GM23338 (cell line): Measurements from ENCODE around the gene EXOC2. TPM values are rescaled to one million over a fixed set of nuclear protein-coding genes. Genes with fewer than 3 reads are reported as not detected.

Experiments used
- ATAC-seq: fragments of 200-7000 bp; cut with Tn5 transposase; 3 replicates; pipeline ENCODE4 v1.9.1; 2020
- DNase-seq: peaks from one replicate; pipeline ENCODE4 v3.0.0-alpha.2; 2015; ENCODE audit warnings: low spot score
- H2AFZ ChIP-seq: fragments of 200-600 bp; sonication (generic); 2 replicates; pipeline ENCODE4 v1.8.0; 2016; ENCODE audit warnings: antibody characterized with exemption, mild to moderate bottlenecking, moderate library complexity
- H3F3A ChIP-seq: fragments of 200-600 bp; sonication (generic); replicated peaks from 2 replicates; pipeline ENCODE4 v1.8.0; 2017; ENCODE audit warnings: antibody characterized with exemption, mixed run types, low read depth
- H3K27ac ChIP-seq: fragments of 200-600 bp; sonication (generic); 2 replicates; pipeline ENCODE4 v1.6.1; 2016; ENCODE audit warnings: low read depth
- H3K27me3 ChIP-seq: fragments of 200-600 bp; sonication (generic); 2 replicates; pipeline ENCODE4 v1.8.0; 2016; ENCODE audit warnings: mild to moderate bottlenecking, mixed run types, moderate library complexity; ENCODE audit not compliant: insufficient read depth
- H3K36me3 ChIP-seq: fragments of 200-600 bp; sonication (generic); 2 replicates; pipeline ENCODE4 v1.8.0; 2016; ENCODE audit warnings: mild to moderate bottlenecking; ENCODE audit not compliant: insufficient read depth
- H3K4me1 ChIP-seq: fragments of 200-600 bp; sonication (generic); 2 replicates; pipeline ENCODE4 v1.8.0; 2016; ENCODE audit warnings: mild to moderate bottlenecking, moderate library complexity; ENCODE audit not compliant: insufficient read depth
- H3K4me2 ChIP-seq: fragments of 200-600 bp; sonication (generic); 2 replicates; pipeline ENCODE4 v1.7.1; 2017; ENCODE audit warnings: mixed run types
- H3K4me3 ChIP-seq: fragments of 200-600 bp; sonication (generic); 2 replicates; pipeline ENCODE4 v1.6.1; 2016; ENCODE audit warnings: mixed run types
- H3K79me2 ChIP-seq: fragments of 200-600 bp; sonication (generic); replicated peaks from 2 replicates; pipeline ENCODE4 v1.8.0; 2017; ENCODE audit warnings: mild to moderate bottlenecking; ENCODE audit not compliant: insufficient read depth
- H3K9me2 ChIP-seq: fragments of 200-600 bp; sonication (generic); 2 replicates; pipeline ENCODE4 v1.8.0; 2017; ENCODE audit not compliant: insufficient read depth
- H4K20me1 ChIP-seq: fragments of 200-600 bp; sonication (generic); replicated peaks from 2 replicates; pipeline ENCODE4 v1.8.0; 2017; ENCODE audit warnings: mild to moderate bottlenecking; ENCODE audit not compliant: insufficient read depth
- H3K27ac Mint-ChIP-seq: 2 replicates; pipeline ENCODE4 v1.8.0; 2020; ENCODE audit warnings: inconsistent platforms, mild to moderate bottlenecking, moderate library complexity, mixed read lengths
- H3K27me3 Mint-ChIP-seq: 3 replicates; pipeline ENCODE4 v1.8.0; 2022; ENCODE audit warnings: low read depth, mild to moderate bottlenecking, moderate library complexity, mixed read lengths, inconsistent platforms; ENCODE audit not compliant: insufficient read depth, poor library complexity
- H3K36me3 Mint-ChIP-seq: 3 replicates; pipeline ENCODE4 v1.8.0; 2021; ENCODE audit warnings: low read depth, mild to moderate bottlenecking, inconsistent platforms, moderate library complexity, mixed read lengths
- H3K4me1 Mint-ChIP-seq: 3 replicates; pipeline ENCODE4 v1.8.0; 2020; ENCODE audit warnings: mild to moderate bottlenecking, inconsistent platforms, mixed read lengths
- H3K4me3 Mint-ChIP-seq: 3 replicates; pipeline ENCODE4 v1.8.0; 2021; ENCODE audit warnings: moderate library complexity, mild to moderate bottlenecking, inconsistent platforms, mixed read lengths
- H3K9me3 Mint-ChIP-seq: 3 replicates; pipeline ENCODE4 v1.8.0; 2020; ENCODE audit warnings: moderate library complexity, mild to moderate bottlenecking, inconsistent platforms, mixed read lengths
- CREB1 ChIP-seq: fragments of 250-450 bp; sonication (Bioruptor Pico); IDR thresholded peaks from 2 replicates; pipeline ENCODE4 v1.5.0; 2020; ENCODE audit warnings: low read depth, mild to moderate bottlenecking, moderate library complexity
- CTCF ChIP-seq, 2 experiments: fragments of 200-600 bp in 1 of 2; sonication (generic) in 1 of 2; conservative IDR thresholded peaks; 2 replicates each; pipeline versions ENCODE4 v1.5.1 to v1.6.1; 2016 to 2017; ENCODE audit warnings: antibody characterized with exemption in 2 of 2, low read depth in 2 of 2, mild to moderate bottlenecking in 2 of 2, moderate library complexity in 1 of 2
- ETS1 ChIP-seq: IDR thresholded peaks from 2 replicates; pipeline ENCODE4 v1.6.1; 2016; ENCODE audit warnings: antibody characterized with exemption
- EZH2 ChIP-seq: fragments of 200-600 bp; sonication (generic); IDR thresholded peaks from one replicate; pipeline ENCODE4 v1.8.0; 2017; ENCODE audit warnings: antibody characterized with exemption, mild to moderate bottlenecking, low read depth; ENCODE audit not compliant: unreplicated experiment
- EZH2phosphoT487 ChIP-seq: fragments of 200-600 bp; sonication (generic); IDR thresholded peaks from one replicate; pipeline ENCODE4 v1.8.1; 2018; ENCODE audit warnings: antibody characterized with exemption; ENCODE audit not compliant: unreplicated experiment
- JUNB ChIP-seq: IDR thresholded peaks from one replicate; pipeline ENCODE4 v1.6.1; 2016; ENCODE audit warnings: antibody characterized with exemption; ENCODE audit not compliant: unreplicated experiment
- NANOG ChIP-seq: IDR thresholded peaks from 2 replicates; pipeline ENCODE4 v1.6.1; 2016; ENCODE audit warnings: antibody characterized with exemption, borderline replicate concordance
- POLR2AphosphoS5 ChIP-seq: IDR thresholded peaks from 2 replicates; pipeline ENCODE4 v1.6.1; 2016; ENCODE audit warnings: antibody characterized with exemption, low read depth
- REST ChIP-seq: IDR thresholded peaks from one replicate; pipeline ENCODE4 v1.6.1; 2018; ENCODE audit warnings: antibody characterized with exemption; ENCODE audit not compliant: unreplicated experiment
- STAT1 ChIP-seq: IDR thresholded peaks from one replicate; pipeline ENCODE4 v1.6.1; 2016; ENCODE audit warnings: antibody characterized with exemption; ENCODE audit not compliant: unreplicated experiment
- ZNF114 ChIP-seq: fragments of 250-450 bp; sonication (Bioruptor Pico); IDR thresholded peaks from 2 replicates; pipeline ENCODE4 v1.5.0; 2020; ENCODE audit warnings: mild to moderate bottlenecking, moderate library complexity
- ZNF331 ChIP-seq: fragments of 250-450 bp; sonication (Bioruptor Pico); IDR thresholded peaks from 2 replicates; pipeline ENCODE4 v1.5.0; 2020; ENCODE audit warnings: low read depth, mild to moderate bottlenecking, moderate library complexity
- ZNF462 ChIP-seq: fragments of 250-450 bp; sonication (Bioruptor Pico); IDR thresholded peaks from 2 replicates; pipeline ENCODE4 v1.5.0; 2020; ENCODE audit warnings: mild to moderate bottlenecking, moderate library complexity
- polyA plus RNA-seq: library from polyadenylated mRNA; unstranded; fragments of >200 nt; fragmentation: Nextera tagmentation; extraction: Ambion mirVana; gene quantifications from 2 replicates; pipeline ENCODE4 v1.2.1, GENCODE V29; 2016
- total RNA-seq: library from RNA; depleted of rRNA; stranded (reverse); fragments of >200 nt; shearing (Covaris generic); gene quantifications from 2 replicates; pipeline ENCODE4 v1.2.3, GENCODE V29; 2014

The EXOC2 gene
- total and polyA plus RNA-seq, 2 experiments from 2014 or later, result 28.7 to 93.6 TPM

- no peaks in the 10 kb centered on the region for H3K4me1 ChIP-seq
- no peak overlapping the region for H3K27ac ChIP-seq
- H3K36me3 ChIP-seq, result peaks cover 15% of the 10 kb centered on the region
- no peak overlapping the region for H3K27ac Mint-ChIP-seq
- H3K4me3 ChIP-seq, result no peak overlapping the region
- H3K27me3 Mint-ChIP-seq, result no peaks in the 10 kb centered on the region
- H4K20me1 ChIP-seq, result no peaks in the 10 kb centered on the region; the same call in 1 of the 2 replicates
- H3K9me2 ChIP-seq, result no peaks in the 10 kb centered on the region
- H3K27me3 ChIP-seq, result no peaks in the 10 kb centered on the region
- H3K9me3 Mint-ChIP-seq, result peaks cover 5% of the 10 kb centered on the region; the same call in 2 of the 3 replicates
- no peak for DNase-seq
- H3K4me1 Mint-ChIP-seq, result no peaks in the 10 kb centered on the region
- H2AFZ ChIP-seq, result no peak overlapping the region
- H3K36me3 Mint-ChIP-seq, result peaks cover 44% of the 10 kb centered on the region
- TF ChIP-seq CREB1 (no peak), ZNF462 (CRISPR knock-in tag) (no peak), CTCF (conservative IDR thresholded peaks at IDR 0.05; ENCODE audit: low read depth in 2 of 2) (no peak), ETS1 (no peak), JUNB (no peak), EZH2phosphoT487 (no peak), REST (no peak), ZNF114 (CRISPR knock-in tag) (no peak), STAT1 (no peak), POLR2AphosphoS5 (no peak), ZNF331 (CRISPR knock-in tag) (no peak), EZH2 (no peak), NANOG (no peak)
- no peaks in the 10 kb centered on the region; the same call in 1 of the 2 replicates for H3K79me2 ChIP-seq
- H3K4me3 Mint-ChIP-seq, result no peak overlapping the region
- no peak for ATAC-seq
- no peak overlapping the region for H3K4me2 ChIP-seq
- no peaks in the 10 kb centered on the region for H3F3A ChIP-seq
These were observed 152.4 kb downstream of the EXOC2 start for GRCh38 chr6:540490-540889.
